Prostate gland (tissue), 2 donors: ENCODE data around the gene IL7R.

Experiments
- POLR2A ChIP-seq: fragments of 450-650 bp; IDR thresholded peaks from one replicate; pipeline ENCODE4 v1.6.1; 2016; ENCODE audit warnings: antibody characterized with exemption, mild to moderate bottlenecking
- POLR2AphosphoS5 ChIP-seq: sonication (generic); formaldehyde crosslinking; IDR thresholded peaks from one replicate; pipeline ENCODE4 v1.6.1; 2017; ENCODE audit warnings: antibody characterized with exemption
- TF ChIP-seq, protein P1 (sequence below), 4 experiments: fragments of 200-600 bp in 2 of 4; fragments of 450-650 bp in 2 of 4; sonication (generic) in 2 of 4; IDR thresholded peaks; 1 replicate in 3 of 4; 2 replicates in 1 of 4; pipeline ENCODE4 v1.5.1; 2016 to 2019; ENCODE audit warnings: antibody characterized with exemption in 4 of 4, mild to moderate bottlenecking in 2 of 4, moderate library complexity in 2 of 4

DNA sequence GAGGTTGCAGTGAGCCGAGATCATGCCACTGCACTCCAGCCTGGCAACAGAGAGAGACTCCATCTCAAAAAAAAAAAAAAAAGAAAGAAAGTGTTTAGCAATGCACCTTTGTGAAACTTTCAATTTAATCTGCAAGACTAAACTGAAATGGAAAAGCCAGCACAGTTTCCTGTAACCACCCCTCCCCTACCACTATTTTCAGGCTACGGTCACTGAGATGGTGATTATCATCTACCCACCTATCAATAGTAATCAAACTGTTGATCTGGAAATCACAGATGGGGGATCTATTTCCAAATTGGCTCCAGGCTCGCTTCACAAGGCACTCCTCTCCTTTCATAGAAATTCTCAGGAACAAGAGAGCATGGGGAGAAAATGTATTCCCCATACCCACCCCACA is 30.6 kb upstream of the IL7R start:
- TF ChIP-seq, protein P1, sequence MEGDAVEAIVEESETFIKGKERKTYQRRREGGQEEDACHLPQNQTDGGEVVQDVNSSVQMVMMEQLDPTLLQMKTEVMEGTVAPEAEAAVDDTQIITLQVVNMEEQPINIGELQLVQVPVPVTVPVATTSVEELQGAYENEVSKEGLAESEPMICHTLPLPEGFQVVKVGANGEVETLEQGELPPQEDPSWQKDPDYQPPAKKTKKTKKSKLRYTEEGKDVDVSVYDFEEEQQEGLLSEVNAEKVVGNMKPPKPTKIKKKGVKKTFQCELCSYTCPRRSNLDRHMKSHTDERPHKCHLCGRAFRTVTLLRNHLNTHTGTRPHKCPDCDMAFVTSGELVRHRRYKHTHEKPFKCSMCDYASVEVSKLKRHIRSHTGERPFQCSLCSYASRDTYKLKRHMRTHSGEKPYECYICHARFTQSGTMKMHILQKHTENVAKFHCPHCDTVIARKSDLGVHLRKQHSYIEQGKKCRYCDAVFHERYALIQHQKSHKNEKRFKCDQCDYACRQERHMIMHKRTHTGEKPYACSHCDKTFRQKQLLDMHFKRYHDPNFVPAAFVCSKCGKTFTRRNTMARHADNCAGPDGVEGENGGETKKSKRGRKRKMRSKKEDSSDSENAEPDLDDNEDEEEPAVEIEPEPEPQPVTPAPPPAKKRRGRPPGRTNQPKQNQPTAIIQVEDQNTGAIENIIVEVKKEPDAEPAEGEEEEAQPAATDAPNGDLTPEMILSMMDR (IDR thresholded peaks at IDR 0.05), result no peak
- TF ChIP-seq POLR2A (no peak), POLR2AphosphoS5 (no peak)
